ENCODE measurements around the gene GOLIM4.
A peak's percentile ranks its signal among the peaks of the same experiment; 100 is the strongest.

The GOLIM4 gene

GRCh38 chr3:168087539-168087938, 8.2 kb downstream of the GOLIM4 start:
- Histone ChIP-seq H3K9me3 (ENCODE audit: control insufficient read depth, low read length) (no peaks in the 10 kb centered on the region), H3K9ac (ENCODE audit: low read length) (no peak overlapping the region), H3K27me3 (replicated peaks; ENCODE audit: control insufficient read depth, insufficient read depth, low read length) (no peaks in the 10 kb centered on the region), H3K4me1 (ENCODE audit: control insufficient read depth, insufficient read depth, low read length) (peaks cover 23% of the 10 kb centered on the region), H3K36me3 (ENCODE audit: control insufficient read depth, insufficient read depth, low read length, severe bottlenecking) (no peaks in the 10 kb centered on the region), H3K4me3 (ENCODE audit: low read length) (no peak overlapping the region)
- DNase-seq (ENCODE audit: low read depth), result no peak

GRCh38 chr3:168086541-168087260, 9.0 kb downstream of the GOLIM4 start:
- Histone ChIP-seq H3K4me3 (ENCODE audit: low read length) (no peak overlapping the region), H3K4me1 (ENCODE audit: control insufficient read depth, insufficient read depth, low read length) (peaks cover 15% of the 10 kb centered on the region), H3K9ac (ENCODE audit: low read length) (no peak overlapping the region), H3K27me3 (replicated peaks; ENCODE audit: control insufficient read depth, insufficient read depth, low read length) (no peaks in the 10 kb centered on the region), H3K36me3 (ENCODE audit: control insufficient read depth, insufficient read depth, low read length, severe bottlenecking) (no peaks in the 10 kb centered on the region), H3K9me3 (ENCODE audit: control insufficient read depth, low read length) (no peaks in the 10 kb centered on the region)
- no peak for DNase-seq (ENCODE audit: low read depth)

GRCh38 chr3:168085491-168086119, 10.1 kb downstream of the GOLIM4 start:
- no peak for DNase-seq (ENCODE audit: low read depth)
- Histone ChIP-seq H3K27me3 (replicated peaks; ENCODE audit: control insufficient read depth, insufficient read depth, low read length) (no peaks in the 10 kb centered on the region), H3K36me3 (ENCODE audit: control insufficient read depth, insufficient read depth, low read length, severe bottlenecking) (no peaks in the 10 kb centered on the region), H3K9me3 (ENCODE audit: control insufficient read depth, low read length) (no peaks in the 10 kb centered on the region), H3K9ac (ENCODE audit: low read length) (no peak overlapping the region), H3K4me3 (ENCODE audit: low read length) (no peak overlapping the region), H3K4me1 (ENCODE audit: control insufficient read depth, insufficient read depth, low read length) (peaks cover 10% of the 10 kb centered on the region)

- DNase-seq (ENCODE audit: low read depth), result no peak
These were observed 11.8 kb downstream of the GOLIM4 start for GRCh38 chr3:168083906-168084305.

GRCh38 chr3:168081856-168082255, 13.9 kb downstream of the GOLIM4 start:
- Histone ChIP-seq H3K9ac (ENCODE audit: low read length) (no peak overlapping the region), H3K4me1 (ENCODE audit: control insufficient read depth, insufficient read depth, low read length) (peaks cover 5% of the 10 kb centered on the region), H3K9me3 (ENCODE audit: control insufficient read depth, low read length) (no peaks in the 10 kb centered on the region), H3K27me3 (replicated peaks; ENCODE audit: control insufficient read depth, insufficient read depth, low read length) (no peaks in the 10 kb centered on the region), H3K36me3 (ENCODE audit: control insufficient read depth, insufficient read depth, low read length, severe bottlenecking) (no peaks in the 10 kb centered on the region), H3K4me3 (ENCODE audit: low read length) (no peak overlapping the region)
- DNase-seq (ENCODE audit: low read depth), result no peak

More at GRCh38 chr3:168083906-168084305, 11.8 kb downstream of the GOLIM4 start:
- no peak overlapping the region for H3K9ac ChIP-seq (ENCODE audit: low read length)
- peaks cover 12% of the 10 kb centered on the region for H3K4me1 ChIP-seq (ENCODE audit: control insufficient read depth, insufficient read depth, low read length)
- no peak overlapping the region for H3K4me3 ChIP-seq (ENCODE audit: low read length)
- H3K27me3 ChIP-seq (replicated peaks; ENCODE audit: control insufficient read depth, insufficient read depth, low read length), result no peaks in the 10 kb centered on the region
- no peaks in the 10 kb centered on the region for H3K36me3 ChIP-seq (ENCODE audit: control insufficient read depth, insufficient read depth, low read length, severe bottlenecking)
- no peaks in the 10 kb centered on the region for H3K9me3 ChIP-seq (ENCODE audit: control insufficient read depth, low read length)

GRCh38 chr3:168081171-168081771, 14.5 kb downstream of the GOLIM4 start:
- Histone ChIP-seq H3K9me3 (ENCODE audit: control insufficient read depth, low read length) (no peaks in the 10 kb centered on the region), H3K4me3 (ENCODE audit: low read length) (no peak overlapping the region)

GRCh38 chr3:168080499-168081170, 15.1 kb downstream of the GOLIM4 start:
- H3K27me3 ChIP-seq (replicated peaks; ENCODE audit: control insufficient read depth, insufficient read depth, low read length), result no peaks in the 10 kb centered on the region
- no peak for DNase-seq (ENCODE audit: low read depth)
- H3K4me1 ChIP-seq (ENCODE audit: control insufficient read depth, insufficient read depth, low read length), result peaks cover 5% of the 10 kb centered on the region
- no peak overlapping the region for H3K4me3 ChIP-seq (ENCODE audit: low read length)
- no peak overlapping the region for H3K9ac ChIP-seq (ENCODE audit: low read length)
- no peaks in the 10 kb centered on the region for H3K36me3 ChIP-seq (ENCODE audit: control insufficient read depth, insufficient read depth, low read length, severe bottlenecking)
- H3K9me3 ChIP-seq (ENCODE audit: control insufficient read depth, low read length), result no peaks in the 10 kb centered on the region

More at GRCh38 chr3:168081171-168081771, 14.5 kb downstream of the GOLIM4 start:
- no peak for DNase-seq (ENCODE audit: low read depth)
- Histone ChIP-seq H3K9ac (ENCODE audit: low read length) (no peak overlapping the region), H3K4me1 (ENCODE audit: control insufficient read depth, insufficient read depth, low read length) (peaks cover 5% of the 10 kb centered on the region), H3K36me3 (ENCODE audit: control insufficient read depth, insufficient read depth, low read length, severe bottlenecking) (no peaks in the 10 kb centered on the region), H3K27me3 (replicated peaks; ENCODE audit: control insufficient read depth, insufficient read depth, low read length) (no peaks in the 10 kb centered on the region)

- no peak overlapping the region for H3K9ac ChIP-seq (ENCODE audit: low read length)
- H3K4me1 ChIP-seq (ENCODE audit: control insufficient read depth, insufficient read depth, low read length), result peaks cover 5% of the 10 kb centered on the region
- no peaks in the 10 kb centered on the region for H3K9me3 ChIP-seq (ENCODE audit: control insufficient read depth, low read length)
- H3K4me3 ChIP-seq (ENCODE audit: low read length), result no peak overlapping the region
- no peak for DNase-seq (ENCODE audit: low read depth)
- H3K27me3 ChIP-seq (replicated peaks; ENCODE audit: control insufficient read depth, insufficient read depth, low read length), result no peaks in the 10 kb centered on the region
- H3K36me3 ChIP-seq (ENCODE audit: control insufficient read depth, insufficient read depth, low read length, severe bottlenecking), result no peaks in the 10 kb centered on the region
These were observed 15.7 kb downstream of the GOLIM4 start for GRCh38 chr3:168080022-168080421.

- H3K27me3 ChIP-seq (replicated peaks; ENCODE audit: control insufficient read depth, insufficient read depth, low read length), result no peaks in the 10 kb centered on the region
- H3K4me3 ChIP-seq (ENCODE audit: low read length), result no peak overlapping the region
- H3K4me1 ChIP-seq (ENCODE audit: control insufficient read depth, insufficient read depth, low read length), result peaks cover 5% of the 10 kb centered on the region
- DNase-seq (ENCODE audit: low read depth), result no peak
- no peaks in the 10 kb centered on the region for H3K36me3 ChIP-seq (ENCODE audit: control insufficient read depth, insufficient read depth, low read length, severe bottlenecking)
- H3K9me3 ChIP-seq (ENCODE audit: control insufficient read depth, low read length), result no peaks in the 10 kb centered on the region
- no peak overlapping the region for H3K9ac ChIP-seq (ENCODE audit: low read length)
These were observed 18.6 kb downstream of the GOLIM4 start for GRCh38 chr3:168077091-168077490.

GRCh38 chr3:168073842-168074605, 21.7 kb downstream of the GOLIM4 start:
- Histone ChIP-seq H3K9ac (ENCODE audit: low read length) (no peak overlapping the region), H3K27me3 (replicated peaks; ENCODE audit: control insufficient read depth, insufficient read depth, low read length) (no peaks in the 10 kb centered on the region), H3K4me3 (ENCODE audit: low read length) (no peak overlapping the region), H3K4me1 (ENCODE audit: control insufficient read depth, insufficient read depth, low read length) (peaks cover 16% of the 10 kb centered on the region), H3K36me3 (ENCODE audit: control insufficient read depth, insufficient read depth, low read length, severe bottlenecking) (no peaks in the 10 kb centered on the region), H3K9me3 (ENCODE audit: control insufficient read depth, low read length) (no peaks in the 10 kb centered on the region)
- no peak for DNase-seq (ENCODE audit: low read depth)

GRCh38 chr3:168072323-168072650, 23.4 kb downstream of the GOLIM4 start:
- H3K4me3 ChIP-seq (ENCODE audit: low read length), result no peak overlapping the region
- H3K9me3 ChIP-seq (ENCODE audit: control insufficient read depth, low read length), result no peaks in the 10 kb centered on the region
- peak; percentile 68 for DNase-seq (ENCODE audit: low read depth)
- H3K4me1 ChIP-seq (ENCODE audit: control insufficient read depth, insufficient read depth, low read length), result peaks cover 12% of the 10 kb centered on the region
- no peak overlapping the region for H3K9ac ChIP-seq (ENCODE audit: low read length)
- no peaks in the 10 kb centered on the region for H3K36me3 ChIP-seq (ENCODE audit: control insufficient read depth, insufficient read depth, low read length, severe bottlenecking)
- no peaks in the 10 kb centered on the region for H3K27me3 ChIP-seq (replicated peaks; ENCODE audit: control insufficient read depth, insufficient read depth, low read length)
